ENCODE results near the gene RBM26. TPM values are rescaled to one million over a fixed set of nuclear protein-coding genes. Genes with fewer than 3 reads are reported as not detected.

Gene RBM26
- polyA plus RNA-seq, 4 donors, result 64.2 to 92.5 (median 77.9) TPM

GRCh38 chr13:79427265-79427664, 21.2 kb upstream of the RBM26 start:
- no peak for DNase-seq (ENCODE audit: low read depth in 4 of 4, low spot score in 2 of 4)

DNA sequence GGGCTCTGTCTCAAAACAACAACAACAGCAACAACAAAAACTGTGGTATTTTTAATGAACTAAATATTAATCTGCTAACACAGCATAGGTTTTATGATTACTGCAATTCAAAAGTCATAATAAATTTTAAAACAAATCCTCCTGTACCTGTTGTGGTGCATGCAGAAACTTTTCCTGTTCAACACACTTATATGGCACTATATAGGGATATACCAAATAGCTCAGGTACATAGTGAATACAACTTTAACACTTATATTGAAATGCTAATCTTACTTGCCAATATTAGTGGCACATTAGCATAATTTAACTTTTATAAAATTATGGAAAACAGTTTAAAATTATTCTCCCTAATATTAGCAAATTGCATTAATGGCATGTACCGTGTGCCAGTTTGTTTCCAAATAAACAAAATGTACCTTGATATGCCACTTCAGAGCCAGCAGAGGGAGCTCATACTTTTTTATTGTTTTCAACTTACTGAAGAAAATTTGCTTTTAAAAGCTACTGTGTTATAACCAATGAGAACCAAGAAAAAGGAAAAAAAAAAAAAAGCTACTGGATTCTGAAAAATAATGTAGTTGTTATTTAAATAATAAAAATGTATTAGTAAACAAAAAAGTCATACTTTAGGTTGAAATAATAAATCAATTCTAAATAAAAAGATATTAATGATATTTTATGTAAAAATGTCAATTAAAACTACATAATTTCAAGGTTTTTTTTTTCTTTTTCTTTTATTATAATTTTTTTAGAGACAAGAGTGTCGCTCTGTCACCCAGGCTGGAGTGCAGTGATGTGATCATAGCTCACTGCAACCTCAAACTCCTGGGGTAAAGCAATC, 18.0 kb upstream of the RBM26 start:
- DNase-seq (ENCODE audit: low read depth in 4 of 4, low spot score in 2 of 4), result no peak

DNA sequence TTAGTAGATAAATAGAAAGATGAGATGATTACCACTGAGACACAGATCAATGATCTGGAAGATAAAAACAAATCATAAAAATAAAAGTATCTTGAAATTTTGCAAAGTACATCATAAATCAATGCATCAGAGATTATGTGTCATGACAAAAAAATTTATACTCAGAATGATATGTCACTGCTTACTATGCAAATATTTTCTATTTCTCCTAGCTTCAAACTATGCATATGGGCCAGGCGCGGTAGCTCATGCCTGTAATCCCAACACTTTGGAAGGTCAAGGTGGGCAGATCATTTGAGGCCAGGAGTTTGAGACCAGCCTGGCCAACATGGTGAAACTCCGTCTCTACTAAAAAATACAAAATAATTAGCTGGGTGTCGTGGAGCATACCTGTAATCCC, 17.3 kb upstream of the RBM26 start:
- no peak for DNase-seq (ENCODE audit: low read depth in 4 of 4, low spot score in 2 of 4)

- no peak for DNase-seq (ENCODE audit: low read depth in 4 of 4, low spot score in 2 of 4)
Measured at GRCh38 chr13:79419365-79419764, 13.3 kb upstream of the RBM26 start.

GRCh38 chr13:79417741-79418140, 11.7 kb upstream of the RBM26 start:
- DNase-seq (ENCODE audit: low read depth in 4 of 4, low spot score in 2 of 4), result no peak

GRCh38 chr13:79413521-79413920, 7.5 kb upstream of the RBM26 start:
- DNase-seq (ENCODE audit: low read depth in 4 of 4, low spot score in 2 of 4), result no peak

DNA sequence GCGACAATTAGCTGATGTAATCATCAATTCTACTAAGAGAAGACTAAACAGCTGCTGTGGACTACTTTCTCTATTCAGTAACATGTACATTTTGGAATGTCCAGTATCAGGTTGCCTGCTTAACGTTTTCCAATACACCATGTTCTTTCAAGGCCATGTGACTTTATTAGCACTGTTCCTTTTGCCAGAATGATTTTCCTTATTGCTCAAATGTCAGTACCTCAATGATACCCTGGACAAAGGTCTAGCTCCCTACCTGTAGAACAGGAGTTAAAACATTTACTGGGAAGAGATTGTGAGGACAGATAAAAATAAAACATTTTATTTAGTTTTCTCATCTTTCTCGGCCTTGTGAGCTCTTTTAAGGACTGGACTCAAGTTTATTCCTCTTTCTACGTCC, 3.8 kb upstream of the RBM26 start:
- no peak for DNase-seq (ENCODE audit: low read depth in 4 of 4, low spot score in 2 of 4)

DNA sequence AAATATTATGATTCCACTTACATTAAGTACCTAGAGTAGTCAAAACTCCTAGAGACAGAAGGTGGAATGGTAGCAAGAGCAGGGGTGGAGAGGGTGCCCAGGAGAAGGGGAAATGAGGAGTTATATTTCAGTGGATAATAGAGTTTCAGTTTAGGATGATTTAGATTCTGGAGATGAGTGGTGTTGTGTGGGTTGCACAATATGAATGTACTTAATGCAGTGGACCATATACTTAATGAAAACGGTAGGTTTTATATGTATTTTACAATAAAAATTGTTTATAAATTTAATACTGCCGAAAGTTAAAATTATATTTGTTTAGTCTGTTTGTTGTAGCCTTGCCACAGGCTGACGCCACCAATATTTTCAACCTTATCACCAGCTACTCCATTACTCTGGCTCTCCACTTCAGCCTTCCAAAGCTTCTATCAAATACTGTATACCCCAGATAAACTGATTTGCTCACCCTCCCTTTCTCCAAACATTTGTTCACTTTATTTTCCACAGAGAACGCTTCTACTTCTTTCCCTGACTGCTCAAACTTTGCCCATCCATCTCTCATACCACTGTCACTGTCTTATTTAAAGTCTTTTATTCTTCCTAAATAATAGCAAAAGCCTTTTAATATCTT, 1.4 kb upstream of the RBM26 start:
- no peak for DNase-seq (ENCODE audit: low read depth in 4 of 4, low spot score in 2 of 4)

DNA sequence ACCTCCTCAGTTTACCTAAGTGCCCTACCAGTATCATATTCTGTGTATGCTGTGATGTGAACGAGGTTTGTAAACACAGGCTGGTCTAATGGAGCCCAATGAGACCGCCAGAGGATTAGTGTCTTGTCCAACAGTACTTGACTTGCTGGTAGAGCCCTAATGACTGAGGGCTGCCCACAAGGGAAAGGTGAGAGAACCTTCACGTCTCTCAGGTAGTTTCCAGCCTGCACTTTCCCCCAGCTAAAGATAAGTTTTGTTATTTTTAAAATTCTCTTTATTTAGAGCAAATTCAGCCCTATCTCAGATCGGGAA, 498 bp upstream of the RBM26 start:
- no peak for DNase-seq (ENCODE audit: low read depth in 4 of 4, low spot score in 2 of 4)

DNA sequence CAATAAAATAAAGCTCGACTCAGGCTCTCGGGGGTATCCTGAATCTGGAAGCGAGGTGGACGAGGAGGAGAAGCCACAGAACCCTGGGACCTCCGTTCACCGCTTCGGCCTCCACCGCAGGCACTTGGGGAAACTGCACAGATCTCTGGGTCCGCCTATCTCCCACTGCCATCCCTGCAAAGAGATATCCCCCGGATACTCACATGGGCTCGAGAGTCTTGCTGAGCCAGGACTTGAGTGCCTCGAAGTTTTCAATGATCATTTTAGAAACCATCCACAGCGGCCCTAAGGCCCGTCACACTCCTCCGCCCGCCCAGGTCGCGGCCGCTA, 589 bp downstream of the RBM26 start:
- DNase-seq (ENCODE audit: low read depth in 4 of 4, low spot score in 2 of 4), result no peak

DNA sequence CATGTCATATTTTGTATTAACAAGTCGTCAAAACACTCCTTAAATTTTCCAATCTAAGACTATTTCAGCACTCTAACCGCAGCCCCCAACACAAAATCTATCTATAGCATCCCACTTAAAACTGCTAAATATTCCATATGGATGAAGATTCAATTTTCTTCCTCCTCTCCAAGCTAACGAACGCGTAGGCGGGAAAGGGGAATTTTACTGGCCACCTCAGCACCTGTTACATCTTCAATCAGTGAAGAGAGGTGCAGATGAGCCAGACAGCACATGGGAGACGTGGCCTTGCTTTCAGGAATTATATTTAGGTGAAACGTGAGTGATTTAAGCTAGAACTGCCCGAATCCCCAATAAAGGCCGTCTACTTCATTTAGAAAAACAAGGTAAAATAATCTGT, 1.1 kb downstream of the RBM26 start:
- no peak for DNase-seq (ENCODE audit: low read depth in 4 of 4, low spot score in 2 of 4)

DNA sequence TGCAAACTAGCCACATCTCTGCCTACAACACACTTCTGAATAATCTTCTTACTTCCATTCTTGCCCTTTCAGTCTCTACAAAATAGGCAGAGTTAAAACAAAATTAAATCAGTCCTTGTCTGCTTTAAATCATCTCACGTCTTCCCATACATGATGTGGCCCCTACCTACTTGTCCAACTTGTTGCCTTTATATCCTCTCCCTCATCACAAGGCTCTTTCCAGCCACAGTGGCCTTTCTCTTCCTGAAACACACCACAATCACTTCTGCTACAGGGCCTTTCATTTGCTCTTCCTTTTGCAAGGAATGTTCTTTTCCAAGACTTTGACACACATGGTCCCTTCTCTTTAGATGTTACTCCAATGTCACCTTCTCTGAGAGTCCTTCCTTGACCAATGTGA, 1.7 kb downstream of the RBM26 start:
- no peak for DNase-seq (ENCODE audit: low read depth in 4 of 4, low spot score in 2 of 4)

GRCh38 chr13:79403113-79403512, 2.9 kb downstream of the RBM26 start:
- DNase-seq (ENCODE audit: low read depth in 4 of 4, low spot score in 2 of 4), result no peak

GRCh38 chr13:79402679-79403078, 3.4 kb downstream of the RBM26 start:
- DNase-seq (ENCODE audit: low read depth in 4 of 4, low spot score in 2 of 4), result no peak

DNA sequence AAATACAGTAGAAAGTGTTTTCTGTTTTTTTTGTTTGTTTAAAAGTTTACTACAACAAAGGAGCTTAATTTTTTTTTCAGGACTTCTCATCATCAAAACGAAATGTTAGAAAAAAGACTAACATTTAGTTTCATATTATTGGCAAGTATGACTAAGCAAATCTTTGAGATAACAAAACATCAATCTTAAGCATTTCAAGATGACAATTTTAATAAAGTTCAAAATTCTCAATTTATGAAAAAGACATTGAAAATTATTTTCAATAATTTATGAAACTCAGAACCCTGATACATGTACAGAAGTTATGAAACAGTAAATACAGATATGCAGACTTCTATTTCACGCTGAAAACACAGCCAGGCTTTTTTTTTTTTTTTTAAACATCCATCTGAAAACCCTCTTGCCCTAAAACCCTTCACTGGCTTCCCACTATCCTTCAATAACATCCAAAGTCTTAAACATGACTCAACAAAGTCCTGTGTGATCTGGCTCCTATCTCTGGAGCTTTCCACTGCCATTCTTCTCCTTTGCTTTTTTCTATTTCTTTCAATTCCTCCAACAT, 3.9 kb downstream of the RBM26 start:
- no peak for DNase-seq (ENCODE audit: low read depth in 4 of 4, low spot score in 2 of 4)

GRCh38 chr13:79401259-79402070, 4.6 kb downstream of the RBM26 start:
- no peak for DNase-seq (ENCODE audit: low read depth in 4 of 4, low spot score in 2 of 4)

GRCh38 chr13:79398915-79399314, 7.1 kb downstream of the RBM26 start:
- DNase-seq (ENCODE audit: low read depth in 4 of 4, low spot score in 2 of 4), result no peak

- DNase-seq (ENCODE audit: low read depth in 4 of 4, low spot score in 2 of 4), result no peak
Measured at GRCh38 chr13:79398127-79398526, 7.9 kb downstream of the RBM26 start.

GRCh38 chr13:79395881-79396280, 10.2 kb downstream of the RBM26 start:
- no peak for DNase-seq (ENCODE audit: low read depth in 4 of 4, low spot score in 2 of 4)

DNA sequence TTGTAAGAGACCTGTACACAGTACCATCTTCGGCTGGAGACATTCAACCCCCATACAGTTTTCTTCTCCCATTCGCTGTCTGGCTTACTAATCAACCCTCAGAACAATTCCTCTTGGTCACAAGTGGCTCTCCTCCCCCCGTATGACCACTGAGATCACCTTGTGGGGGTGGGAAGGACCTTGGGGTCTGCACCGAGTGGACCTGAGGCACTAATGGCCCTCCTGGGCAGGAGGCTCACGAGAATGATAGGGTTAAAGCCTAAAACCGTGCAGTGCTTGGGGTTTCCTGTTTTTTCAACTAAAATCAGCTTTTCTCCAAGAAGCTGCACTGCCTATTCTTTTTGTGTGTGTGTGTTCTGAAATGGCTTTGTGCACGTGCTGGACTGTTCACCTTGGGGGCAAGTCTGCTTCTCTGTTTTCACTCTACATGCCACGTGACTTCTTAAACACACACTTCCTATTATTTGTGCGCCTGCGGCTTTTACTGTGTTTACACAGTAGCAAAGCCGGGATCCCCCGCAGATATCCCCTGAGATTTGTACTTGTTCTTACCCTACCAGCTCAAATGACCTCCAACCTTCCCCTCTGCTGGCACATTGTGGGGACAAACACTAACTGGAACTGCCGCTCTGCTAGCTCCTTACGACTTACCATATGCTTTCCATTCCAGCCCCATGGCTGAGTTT, 12.3 kb downstream of the RBM26 start:
- DNase-seq (ENCODE audit: low read depth in 4 of 4, low spot score in 2 of 4), result no peak
